T47D (cell line): ENCODE results near the gene TRMT112.

Experiments
- DNase-seq, 2 experiments: peaks; one replicate each; pipeline versions ENCODE4 v3.0.0 to v3.0.0-alpha.2; 2011 to 2012; ENCODE audit warnings: low read depth in 1 of 2, low spot score in 1 of 2
- JUND ChIP-seq: IDR thresholded peaks from 2 replicates; pipeline ENCODE4 v1.6.1; 2012; ENCODE audit warnings: low read depth
- in situ Hi-C: cut with HindIII; loops from 2 replicates; pipeline ENCODE4 v1.10.0; 2016; ENCODE audit warnings: low sequenced_read_pairs, low pct_unique_long_range_greater_than_20kb

Gene TRMT112

GRCh38 chr11:64306876-64307622 lies 10.3 kb downstream of the TRMT112 start:
- DNase-seq: no peak
- in situ Hi-C loops: no loop called here
- TF ChIP-seq JUND: no peak

- no peak for DNase-seq
- TF ChIP-seq JUND: no peak
- in situ Hi-C loops: no loop called here
Observed at GRCh38 chr11:64306563-64306875, 10.8 kb downstream of the TRMT112 start.

GRCh38 chr11:64305691-64306562 lies 11.4 kb downstream of the TRMT112 start:
- in situ Hi-C loops: no loop called here
- peak in 1 of 2 experiments; percentile 78 for DNase-seq
- no peak for TF ChIP-seq JUND

- no peak for TF ChIP-seq JUND
- in situ Hi-C loops: no loop called here
- DNase-seq: peak; percentile 97 to 99
Observed at GRCh38 chr11:64305075-64305690, 12.2 kb downstream of the TRMT112 start, which contains the start of gene ESRRA. ESRRA (plus strand) TSS chr11:64305524; CDS start chr11:64307180, 1,656 bp downstream.

- peak; percentile 92 to 93 for DNase-seq
- no peak for TF ChIP-seq JUND
- in situ Hi-C loops: no loop called here
Observed at GRCh38 chr11:64304316-64305072, 12.9 kb downstream of the TRMT112 start.

GRCh38 chr11:64304032-64304315 lies 13.4 kb downstream of the TRMT112 start:
- in situ Hi-C loops: no loop called here

GRCh38 chr11:64303109-64304031 lies 14.0 kb downstream of the TRMT112 start:
- in situ Hi-C loops: no loop called here
- no peak for TF ChIP-seq JUND
- no peak for DNase-seq

More at GRCh38 chr11:64304032-64304315, 13.4 kb downstream of the TRMT112 start:
- no peak for TF ChIP-seq JUND
- no peak for DNase-seq

GRCh38 chr11:64299847-64300648 lies 17.3 kb downstream of the TRMT112 start, which contains the start of gene CATSPERZ:
CATSPERZ (plus strand) TSS chr11:64300358; CDS start chr11:64300411, 53 bp downstream.
- TF ChIP-seq JUND: no peak
- DNase-seq: no peak
- in situ Hi-C loops: no loop called here

GRCh38 chr11:64298966-64299846 lies 18.2 kb downstream of the TRMT112 start:
- DNase-seq: no peak
- TF ChIP-seq JUND: no peak
- in situ Hi-C loops: no loop called here
